ENCODE data around the gene MIPOL1.

MIPOL1 gene

GRCh38 chr14:37596790-37597472 is 399.2 kb downstream of the MIPOL1 start:
- CTCF ChIA-PET: interaction anchor here (0.7 to 3.1 kb wide), 7 partner anchors 9 to 367 kb away, joined by 3 to 29 read pairs (median 5); no protein-coding TSS in a partner anchor
- TF ChIP-seq, protein P1, sequence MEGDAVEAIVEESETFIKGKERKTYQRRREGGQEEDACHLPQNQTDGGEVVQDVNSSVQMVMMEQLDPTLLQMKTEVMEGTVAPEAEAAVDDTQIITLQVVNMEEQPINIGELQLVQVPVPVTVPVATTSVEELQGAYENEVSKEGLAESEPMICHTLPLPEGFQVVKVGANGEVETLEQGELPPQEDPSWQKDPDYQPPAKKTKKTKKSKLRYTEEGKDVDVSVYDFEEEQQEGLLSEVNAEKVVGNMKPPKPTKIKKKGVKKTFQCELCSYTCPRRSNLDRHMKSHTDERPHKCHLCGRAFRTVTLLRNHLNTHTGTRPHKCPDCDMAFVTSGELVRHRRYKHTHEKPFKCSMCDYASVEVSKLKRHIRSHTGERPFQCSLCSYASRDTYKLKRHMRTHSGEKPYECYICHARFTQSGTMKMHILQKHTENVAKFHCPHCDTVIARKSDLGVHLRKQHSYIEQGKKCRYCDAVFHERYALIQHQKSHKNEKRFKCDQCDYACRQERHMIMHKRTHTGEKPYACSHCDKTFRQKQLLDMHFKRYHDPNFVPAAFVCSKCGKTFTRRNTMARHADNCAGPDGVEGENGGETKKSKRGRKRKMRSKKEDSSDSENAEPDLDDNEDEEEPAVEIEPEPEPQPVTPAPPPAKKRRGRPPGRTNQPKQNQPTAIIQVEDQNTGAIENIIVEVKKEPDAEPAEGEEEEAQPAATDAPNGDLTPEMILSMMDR (IDR thresholded peaks at IDR 0.05; ENCODE audit: insufficient read depth, low read length, missing control alignments): no peak
- DNase-seq (ENCODE audit: low read depth, low spot score): no peak
- POLR2A ChIA-PET: no interaction called here
- H3K4me3 ChIP-seq (ENCODE audit: low read depth, low read length): no peak overlapping the region

DNA sequence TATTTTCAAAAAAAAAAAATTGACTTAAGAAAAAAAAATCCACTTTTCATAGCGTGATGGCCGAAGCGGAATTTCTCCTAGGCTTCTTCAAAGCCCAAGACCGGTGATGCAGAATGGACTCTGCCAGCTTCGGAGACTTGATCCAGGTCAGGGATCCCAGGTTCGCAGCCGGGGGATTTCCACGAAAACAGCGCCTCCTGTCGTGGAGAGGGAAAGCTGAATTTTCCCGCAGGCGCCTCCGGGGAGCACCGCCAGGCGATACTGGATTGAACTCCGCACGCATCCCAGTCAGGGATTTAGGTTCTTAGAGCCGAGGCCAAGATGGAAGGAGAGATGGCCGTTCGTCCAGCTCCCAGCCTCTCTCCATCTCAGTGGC is 399.8 kb downstream of the MIPOL1 start:
- ChIA-PET POLR2A (no interaction called here), CTCF (interaction anchor here (0.6 to 3.1 kb wide), 7 partner anchors 10 to 367 kb away, joined by 3 to 29 read pairs (median 5); no protein-coding TSS in a partner anchor)
- TF ChIP-seq, protein P1 (IDR thresholded peaks at IDR 0.05; ENCODE audit: insufficient read depth, low read length, missing control alignments): peak; percentile 30
- H3K4me3 ChIP-seq (ENCODE audit: low read depth, low read length): no peak overlapping the region
- DNase-seq (ENCODE audit: low read depth, low spot score): no peak

- TF ChIP-seq, protein P1 (IDR thresholded peaks at IDR 0.05; ENCODE audit: insufficient read depth, low read length, missing control alignments): no peak
- no peak for DNase-seq (ENCODE audit: low read depth, low spot score)
- no peak overlapping the region for H3K4me3 ChIP-seq (ENCODE audit: low read depth, low read length)
- ChIA-PET POLR2A (no interaction called here), CTCF (interaction anchor here (0.6 to 3.1 kb wide), 6 partner anchors 9 to 368 kb away, joined by 3 to 29 read pairs (median 6); no protein-coding TSS in a partner anchor)
These were observed 400.4 kb downstream of the MIPOL1 start for GRCh38 chr14:37597914-37598746.

GRCh38 chr14:37598747-37599506 is 401.2 kb downstream of the MIPOL1 start:
- no peak overlapping the region for H3K4me3 ChIP-seq (ENCODE audit: low read depth, low read length)
- ChIA-PET CTCF (interaction anchor here (1.1 to 3.1 kb wide), 3 partner anchors 10 to 353 kb away, joined by 3 to 29 read pairs (median 6); no protein-coding TSS in a partner anchor), POLR2A (no interaction called here)
- TF ChIP-seq, protein P1 (IDR thresholded peaks at IDR 0.05; ENCODE audit: insufficient read depth, low read length, missing control alignments): no peak
- DNase-seq (ENCODE audit: low read depth, low spot score): no peak

DNA sequence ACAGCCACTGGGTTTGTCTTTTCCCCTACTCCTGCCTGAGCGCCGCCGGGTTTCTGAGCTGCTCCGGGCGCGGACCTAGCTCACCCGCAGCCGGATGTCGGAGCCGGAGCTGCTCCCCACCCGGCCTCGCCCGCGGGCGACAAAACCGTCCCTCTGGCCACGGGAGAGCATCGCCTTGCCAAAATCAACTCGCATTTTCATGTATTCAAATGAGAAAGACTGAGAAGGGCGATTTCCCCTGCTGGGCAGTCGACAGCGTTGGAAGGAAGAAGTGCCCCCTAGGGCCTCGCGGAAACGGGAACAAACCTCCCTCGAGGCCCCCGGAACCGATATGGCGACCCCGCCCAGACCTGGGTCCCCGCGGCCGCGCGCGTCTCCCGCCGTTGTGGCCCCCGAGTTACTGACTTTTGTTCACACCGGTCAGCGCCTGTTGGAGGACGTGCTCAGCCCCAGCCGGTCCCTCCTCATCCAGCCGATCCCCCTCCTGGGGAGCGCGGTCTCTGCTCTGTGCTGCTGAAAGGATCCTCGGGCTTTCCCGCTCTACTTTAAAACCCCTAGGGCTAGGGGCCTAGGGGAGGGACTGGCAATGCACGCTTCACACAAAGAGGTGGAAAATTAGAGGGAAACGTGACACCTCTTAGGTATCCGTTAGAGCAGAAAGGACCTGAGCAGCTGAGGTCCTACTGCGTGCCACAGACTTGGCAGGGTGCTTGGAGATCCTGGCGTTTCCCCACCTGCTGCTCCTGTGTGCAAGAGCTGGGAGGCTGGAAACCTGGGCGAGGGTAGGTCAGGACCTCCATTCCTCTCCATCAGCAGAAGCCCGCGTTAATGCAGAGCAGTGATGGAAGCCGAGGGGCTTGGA is 402.0 kb downstream of the MIPOL1 start:
- TF ChIP-seq, protein P1 (IDR thresholded peaks at IDR 0.05; ENCODE audit: insufficient read depth, low read length, missing control alignments): no peak
- peak overlapping the region; percentile 18; the same call in 1 of the 2 replicates for H3K4me3 ChIP-seq (ENCODE audit: low read depth, low read length)
- CTCF ChIA-PET: interaction anchor here (1.8 to 3.1 kb wide), 3 partner anchors 11 to 354 kb away, joined by 6 to 29 read pairs (median 11); no protein-coding TSS in a partner anchor
- DNase-seq (ENCODE audit: low read depth, low spot score): no peak
- POLR2A ChIA-PET: no interaction called here
